HepG2 (cell line): ENCODE measurements around the gene EIF5A. TPM values are rescaled to one million over a fixed set of nuclear protein-coding genes. Genes with fewer than 3 reads are reported as not detected.

Experiments used
- BCL6 ChIP-seq: IDR thresholded peaks from 2 replicates; pipeline ENCODE4 v1.6.1; 2016; ENCODE audit warnings: missing genetic modification reagents, missing compliant biosample characterization
- CBX1 ChIP-seq: IDR thresholded peaks from one replicate; pipeline ENCODE4 v1.6.1; 2016; ENCODE audit warnings: antibody characterized with exemption, low read depth
- CENPX ChIP-seq: sonication (generic); formaldehyde crosslinking; IDR thresholded peaks from 2 replicates; pipeline ENCODE4 v1.9.0; 2021; ENCODE audit warnings: mild to moderate bottlenecking, missing genetic modification reagents, moderate library complexity
- CREM ChIP-seq, 2 experiments: sonication (generic) in 1 of 2; formaldehyde crosslinking in 1 of 2; IDR thresholded peaks; 2 replicates each; pipeline versions ENCODE4 v1.4.0 to v1.6.1; 2016 to 2020; ENCODE audit warnings: antibody characterized with exemption in 1 of 2, mild to moderate bottlenecking in 1 of 2, missing genetic modification reagents in 1 of 2
- HMG20B ChIP-seq: conservative IDR thresholded peaks from 2 replicates; pipeline ENCODE4 v1.6.1; 2016; ENCODE audit warnings: missing genetic modification reagents, missing compliant biosample characterization
- IKZF4 ChIP-seq: sonication (generic); formaldehyde crosslinking; IDR thresholded peaks from 2 replicates; pipeline ENCODE4 v1.5.1; 2020; ENCODE audit warnings: borderline replicate concordance, mild to moderate bottlenecking, low read depth, missing genetic modification reagents; ENCODE audit errors: not compliant biosample characterization
- IKZF5 ChIP-seq: IDR thresholded peaks from 2 replicates; pipeline ENCODE4 v1.6.1; 2018; ENCODE audit warnings: missing genetic modification reagents, mild to moderate bottlenecking, missing compliant biosample characterization
- KAT8 ChIP-seq: IDR thresholded peaks from 2 replicates; pipeline ENCODE4 v1.6.1; 2016; ENCODE audit warnings: missing genetic modification reagents, missing compliant biosample characterization
- MZF1 ChIP-seq: sonication (generic); formaldehyde crosslinking; IDR thresholded peaks from 2 replicates; pipeline ENCODE4 v1.8.1; 2023; ENCODE audit warnings: mild to moderate bottlenecking, missing genetic modification reagents, borderline replicate concordance
- NONO ChIP-seq, 2 experiments: fragments of 450-650 bp in 1 of 2; sonication (generic) in 1 of 2; formaldehyde crosslinking in 1 of 2; IDR thresholded peaks in 1 of 2; conservative IDR thresholded peaks in 1 of 2; 2 replicates each; pipeline versions ENCODE4 v1.6.1 to v1.8.0; 2017 to 2022; ENCODE audit warnings: mild to moderate bottlenecking in 1 of 2, missing genetic modification reagents in 1 of 2, moderate library complexity in 1 of 2
- NR2F1 ChIP-seq, 2 experiments: fragments of 450-650 bp in 1 of 2; formaldehyde crosslinking in 1 of 2; IDR thresholded peaks; 2 replicates each; pipeline versions ENCODE4 v1.5.0 to v1.6.1; 2016 to 2020; ENCODE audit warnings: mild to moderate bottlenecking in 1 of 2, missing compliant biosample characterization in 1 of 2, missing genetic modification reagents in 1 of 2, moderate library complexity in 1 of 2
- SP140L ChIP-seq: sonication (generic); formaldehyde crosslinking; IDR thresholded peaks from 2 replicates; pipeline ENCODE4 v1.4.0; 2020; ENCODE audit warnings: missing genetic modification reagents, borderline replicate concordance
- TSC22D2 ChIP-seq: sonication (generic); formaldehyde crosslinking; IDR thresholded peaks from 2 replicates; pipeline ENCODE4 v1.5.1; 2020; ENCODE audit warnings: missing genetic modification reagents, mild to moderate bottlenecking, borderline replicate concordance
- U2AF2 ChIP-seq: fragments of 200-400 bp; formaldehyde crosslinking; IDR thresholded peaks from 2 replicates; pipeline ENCODE4 v1.6.1; 2017; ENCODE audit warnings: low read depth, mild to moderate bottlenecking, low read length
- WIZ ChIP-seq: sonication (generic); formaldehyde crosslinking; IDR thresholded peaks from 2 replicates; pipeline ENCODE4 v1.5.1; 2020; ENCODE audit warnings: mild to moderate bottlenecking, missing genetic modification reagents
- ZEB1 ChIP-seq: IDR thresholded peaks from 2 replicates; pipeline ENCODE4 v1.6.1; 2012; ENCODE audit warnings: mild to moderate bottlenecking, low read depth, inconsistent platforms; ENCODE audit not compliant: insufficient replicate concordance
- ZNF367 ChIP-seq: sonication (generic); formaldehyde crosslinking; IDR thresholded peaks from 2 replicates; pipeline ENCODE4 v1.4.0; 2020; ENCODE audit warnings: missing genetic modification reagents, borderline replicate concordance
- ZNF496 ChIP-seq: sonication (generic); formaldehyde crosslinking; IDR thresholded peaks from 2 replicates; pipeline ENCODE4 v1.8.1; 2023; ENCODE audit warnings: mild to moderate bottlenecking, moderate library complexity, missing genetic modification reagents; ENCODE audit not compliant: insufficient replicate concordance
- ZNF570 ChIP-seq: sonication (generic); formaldehyde crosslinking; IDR thresholded peaks from 2 replicates; pipeline ENCODE4 v1.4.0; 2020; ENCODE audit warnings: mild to moderate bottlenecking, missing genetic modification reagents, borderline replicate concordance
- ZNF878 ChIP-seq: sonication (generic); formaldehyde crosslinking; IDR thresholded peaks from 2 replicates; pipeline ENCODE4 v1.8.1; 2023; ENCODE audit warnings: mild to moderate bottlenecking, missing genetic modification reagents, moderate library complexity
- polyA plus RNA-seq, 8 experiments: library from polyadenylated mRNA; depleted of rRNA in 3 of 8; stranded (reverse) in 7 of 8; unstranded in 1 of 8; fragments of >200 nt; fragmentation: Illumina TruSeq in 4 of 8; extraction: Trizol in 4 of 8; gene quantifications; 2 replicates each; pipeline versions ENCODE4 v1.2.1 to v1.2.3, GENCODE V29; 2011 to 2016; ENCODE audit warnings: low read depth in 4 of 8, missing spikeins in 1 of 8, mixed read lengths in 1 of 8; ENCODE audit not compliant: insufficient read depth in 1 of 8
- total RNA-seq, 5 experiments: library from RNA; depleted of rRNA; stranded (reverse); fragments of >200 nt; fragmentation: Illumina TruSeq; extraction: Trizol; gene quantifications; 2 replicates each; pipeline ENCODE4 v1.2.3, GENCODE V29; 2016; ENCODE audit warnings: low read depth in 1 of 5
- TF ChIP-seq, protein P1 (sequence below): IDR thresholded peaks from 2 replicates; pipeline ENCODE4 v1.6.1; 2012; ENCODE audit warnings: low read length, improper control_type of control experiment
- TF ChIP-seq, protein P2 (sequence below): sonication (generic); formaldehyde crosslinking; IDR thresholded peaks from 2 replicates; pipeline ENCODE4 v1.4.0; 2020; ENCODE audit warnings: missing genetic modification reagents, low read depth, mild to moderate bottlenecking, borderline replicate concordance

Gene EIF5A
- total and polyA plus RNA-seq, 2 of the 13 experiments (the other 11 are each of a cell fraction or from before 2014, with no cell fraction given) = 319 to 337 TPM

GRCh38 chr17:7296189-7296861, 11.1 kb upstream of the EIF5A start (continued):
- TF ChIP-seq CENPX (CRISPR knock-in tag) = no peak
- TF ChIP-seq ZNF570 = no peak
- TF ChIP-seq SP140L (CRISPR knock-in tag) = no peak
- TF ChIP-seq BCL6 (CRISPR knock-in tag) = no peak
- TF ChIP-seq MZF1 (CRISPR knock-in tag) = no peak
- 0 out of 2 replicates have a peak, but pooled peaks have one; percentile 53 for TF ChIP-seq KAT8
- no peak for TF ChIP-seq CBX1
- TF ChIP-seq U2AF2 = no peak
- TF ChIP-seq NR2F1 (CRISPR knock-in tag; IDR thresholded peaks at IDR 0.05) = no peak
- no peak for TF ChIP-seq CREM (IDR thresholded peaks at IDR 0.05)
- no peak for TF ChIP-seq CREM (CRISPR knock-in tag; IDR thresholded peaks at IDR 0.05)
- no peak for TF ChIP-seq ZNF878 (CRISPR knock-in tag)
- peak; percentile 36; the same call in 1 of the 2 replicates for TF ChIP-seq TSC22D2
- TF ChIP-seq ZNF367 (CRISPR knock-in tag) = no peak
- no peak for TF ChIP-seq NONO (IDR thresholded peaks at IDR 0.05)
- TF ChIP-seq NONO (CRISPR knock-in tag; conservative IDR thresholded peaks at IDR 0.05) = peak; percentile 70
- no peak for TF ChIP-seq IKZF4 (CRISPR knock-in tag)
- TF ChIP-seq WIZ (CRISPR knock-in tag) = peak; percentile 58; the same call in 1 of the 2 replicates
- TF ChIP-seq, protein P1, sequence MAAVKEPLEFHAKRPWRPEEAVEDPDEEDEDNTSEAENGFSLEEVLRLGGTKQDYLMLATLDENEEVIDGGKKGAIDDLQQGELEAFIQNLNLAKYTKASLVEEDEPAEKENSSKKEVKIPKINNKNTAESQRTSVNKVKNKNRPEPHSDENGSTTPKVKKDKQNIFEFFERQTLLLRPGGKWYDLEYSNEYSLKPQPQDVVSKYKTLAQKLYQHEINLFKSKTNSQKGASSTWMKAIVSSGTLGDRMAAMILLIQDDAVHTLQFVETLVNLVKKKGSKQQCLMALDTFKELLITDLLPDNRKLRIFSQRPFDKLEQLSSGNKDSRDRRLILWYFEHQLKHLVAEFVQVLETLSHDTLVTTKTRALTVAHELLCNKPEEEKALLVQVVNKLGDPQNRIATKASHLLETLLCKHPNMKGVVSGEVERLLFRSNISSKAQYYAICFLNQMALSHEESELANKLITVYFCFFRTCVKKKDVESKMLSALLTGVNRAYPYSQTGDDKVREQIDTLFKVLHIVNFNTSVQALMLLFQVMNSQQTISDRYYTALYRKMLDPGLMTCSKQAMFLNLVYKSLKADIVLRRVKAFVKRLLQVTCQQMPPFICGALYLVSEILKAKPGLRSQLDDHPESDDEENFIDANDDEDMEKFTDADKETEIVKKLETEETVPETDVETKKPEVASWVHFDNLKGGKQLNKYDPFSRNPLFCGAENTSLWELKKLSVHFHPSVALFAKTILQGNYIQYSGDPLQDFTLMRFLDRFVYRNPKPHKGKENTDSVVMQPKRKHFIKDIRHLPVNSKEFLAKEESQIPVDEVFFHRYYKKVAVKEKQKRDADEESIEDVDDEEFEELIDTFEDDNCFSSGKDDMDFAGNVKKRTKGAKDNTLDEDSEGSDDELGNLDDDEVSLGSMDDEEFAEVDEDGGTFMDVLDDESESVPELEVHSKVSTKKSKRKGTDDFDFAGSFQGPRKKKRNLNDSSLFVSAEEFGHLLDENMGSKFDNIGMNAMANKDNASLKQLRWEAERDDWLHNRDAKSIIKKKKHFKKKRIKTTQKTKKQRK = no peak
- TF ChIP-seq ZEB1 = no peak
- TF ChIP-seq HMG20B (CRISPR knock-in tag) = no peak
- no peak for TF ChIP-seq ZNF496 (CRISPR knock-in tag)
- TF ChIP-seq, protein P2, sequence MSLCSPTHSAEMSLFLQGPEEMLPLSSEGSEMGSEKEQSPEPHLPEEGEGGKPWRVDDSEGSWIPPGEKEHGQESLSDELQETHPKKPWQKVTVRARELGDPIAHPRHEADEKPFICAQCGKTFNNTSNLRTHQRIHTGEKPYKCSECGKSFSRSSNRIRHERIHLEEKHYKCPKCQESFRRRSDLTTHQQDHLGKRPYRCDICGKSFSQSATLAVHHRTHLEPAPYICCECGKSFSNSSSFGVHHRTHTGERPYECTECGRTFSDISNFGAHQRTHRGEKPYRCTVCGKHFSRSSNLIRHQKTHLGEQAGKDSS (CRISPR knock-in tag) = no peak
- peak; percentile 18; the same call in 1 of the 2 replicates for TF ChIP-seq IKZF5 (CRISPR knock-in tag)
